ENCODE results near the gene SLC22A8. TPM values are rescaled to one million over a fixed set of nuclear protein-coding genes. Genes with fewer than 3 reads are reported as not detected.

SLC22A8 gene
- total RNA-seq, 1 experiment from 2014 or later: not detected

- Histone ChIP-seq H3K79me2 (ENCODE audit: low read length) (no peaks in the 10 kb centered on the region), H3K9me3 (ENCODE audit: low read length) (no peaks in the 10 kb centered on the region), H4K20me1 (ENCODE audit: low read length) (no peaks in the 10 kb centered on the region), H3K4me1 (ENCODE audit: insufficient read depth, low read length) (no peaks in the 10 kb centered on the region), H3K4me3 (ENCODE audit: low read length) (no peak overlapping the region), H3K9ac (ENCODE audit: low read length) (no peak overlapping the region), H2AFZ (ENCODE audit: low read length) (no peak overlapping the region), H3K27me3 (ENCODE audit: low read length) (peaks cover 13% of the 10 kb centered on the region), H3F3A (ENCODE audit: low read length, unreplicated experiment) (no peaks in the 10 kb centered on the region), H3K36me3 (ENCODE audit: low read depth, low read length) (no peaks in the 10 kb centered on the region), H3K9me2 (replicated peaks; ENCODE audit: low read length) (no peaks in the 10 kb centered on the region), H3K4me2 (ENCODE audit: low read length) (peak overlapping the region; percentile 0; the same call in 1 of the 2 replicates), H3K27ac (ENCODE audit: low read length) (no peak overlapping the region)
- intact Hi-C loops (cut with micrococcal nuclease): no loop called here
- ChIA-PET POLR2A (ENCODE audit: unreplicated experiment) (no interaction called here), CTCF (interaction anchor here (0.6 kb wide), 1 partner anchor 16 kb away, joined by 3 read pairs; no protein-coding TSS in a partner anchor)
- TF ChIP-seq EZH2 (IDR thresholded peaks at IDR 0.05; ENCODE audit: low read length, unreplicated experiment): no peak
- TF ChIP-seq EZH2phosphoT487 (IDR thresholded peaks at IDR 0.05; ENCODE audit: borderline replicate concordance, low read length): no peak
- no peak for TF ChIP-seq CTCF (conservative IDR thresholded peaks at IDR 0.05; ENCODE audit: low read depth, low read length)
- no peak for ATAC-seq
- no TSS peak for BruUV-seq (replicated peaks)
- DNase-seq: no peak
Observed at GRCh38 chr11:62958547-62959421, 56.9 kb downstream of the SLC22A8 start.

GRCh38 chr11:62957147-62957546 is 58.5 kb downstream of the SLC22A8 start:
- Histone ChIP-seq H4K20me1 (ENCODE audit: low read length) (no peaks in the 10 kb centered on the region), H3K4me2 (ENCODE audit: low read length) (no peak overlapping the region), H2AFZ (ENCODE audit: low read length) (no peak overlapping the region), H3K4me1 (ENCODE audit: insufficient read depth, low read length) (no peaks in the 10 kb centered on the region), H3K27ac (ENCODE audit: low read length) (no peak overlapping the region), H3K4me3 (ENCODE audit: low read length) (no peak overlapping the region), H3K9me2 (replicated peaks; ENCODE audit: low read length) (no peaks in the 10 kb centered on the region), H3F3A (ENCODE audit: low read length, unreplicated experiment) (no peaks in the 10 kb centered on the region), H3K27me3 (ENCODE audit: low read length) (peaks cover 9% of the 10 kb centered on the region; the same call in 1 of the 2 replicates), H3K9ac (ENCODE audit: low read length) (no peak overlapping the region), H3K79me2 (ENCODE audit: low read length) (no peaks in the 10 kb centered on the region), H3K9me3 (ENCODE audit: low read length) (no peaks in the 10 kb centered on the region), H3K36me3 (ENCODE audit: low read depth, low read length) (no peaks in the 10 kb centered on the region)
- ChIA-PET CTCF (no interaction called here), POLR2A (ENCODE audit: unreplicated experiment) (no interaction called here)
- ATAC-seq (no peak), DNase-seq (no peak)
- BruUV-seq (replicated peaks): no TSS peak
- no peak for TF ChIP-seq EZH2phosphoT487 (IDR thresholded peaks at IDR 0.05; ENCODE audit: borderline replicate concordance, low read length)
- TF ChIP-seq EZH2 (IDR thresholded peaks at IDR 0.05; ENCODE audit: low read length, unreplicated experiment): no peak
- no peak for TF ChIP-seq CTCF (conservative IDR thresholded peaks at IDR 0.05; ENCODE audit: low read depth, low read length)
- intact Hi-C loops (cut with micrococcal nuclease): no loop called here

- TF ChIP-seq EZH2 (IDR thresholded peaks at IDR 0.05; ENCODE audit: low read length, unreplicated experiment) (no peak), CTCF (conservative IDR thresholded peaks at IDR 0.05; ENCODE audit: low read depth, low read length) (no peak), EZH2phosphoT487 (IDR thresholded peaks at IDR 0.05; ENCODE audit: borderline replicate concordance, low read length) (no peak)
- Histone ChIP-seq H4K20me1 (ENCODE audit: low read length) (no peaks in the 10 kb centered on the region), H3K4me2 (ENCODE audit: low read length) (no peak overlapping the region), H3K36me3 (ENCODE audit: low read depth, low read length) (no peaks in the 10 kb centered on the region), H3K9me2 (replicated peaks; ENCODE audit: low read length) (no peaks in the 10 kb centered on the region), H3K4me3 (ENCODE audit: low read length) (no peak overlapping the region), H3F3A (ENCODE audit: low read length, unreplicated experiment) (no peaks in the 10 kb centered on the region), H3K4me1 (ENCODE audit: insufficient read depth, low read length) (no peaks in the 10 kb centered on the region), H3K9ac (ENCODE audit: low read length) (no peak overlapping the region), H2AFZ (ENCODE audit: low read length) (no peak overlapping the region), H3K79me2 (ENCODE audit: low read length) (no peaks in the 10 kb centered on the region), H3K27me3 (ENCODE audit: low read length) (peaks cover 17% of the 10 kb centered on the region; the same call in 1 of the 2 replicates), H3K9me3 (ENCODE audit: low read length) (no peaks in the 10 kb centered on the region), H3K27ac (ENCODE audit: low read length) (no peak overlapping the region)
- intact Hi-C loops (cut with micrococcal nuclease): no loop called here
- BruUV-seq (replicated peaks): no TSS peak
- DNase-seq: no peak
- POLR2A ChIA-PET (ENCODE audit: unreplicated experiment): no interaction called here
- CTCF ChIA-PET: no interaction called here
- ATAC-seq: no peak
Observed at GRCh38 chr11:62954478-62954877, 61.2 kb downstream of the SLC22A8 start.

All from PC-3 (cell line).